H1 (cell line): ENCODE measurements around the gene SLC15A4. TPM values are rescaled to one million over a fixed set of nuclear protein-coding genes. Genes with fewer than 3 reads are reported as not detected.

Source experiments
- CBX5 ChIP-seq: fragments of 300-800, 300-1000 bp; sonication (generic); IDR thresholded peaks from 2 replicates; pipeline ENCODE4 v1.7.1; 2016; ENCODE audit warnings: antibody characterized with exemption, low read length, low read depth
- EZH2 ChIP-seq: fragments of 200-600 bp; sonication (generic); IDR thresholded peaks from 2 replicates; pipeline ENCODE4 v1.7.1; 2012; ENCODE audit warnings: low read depth, mild to moderate bottlenecking, moderate library complexity, low read length, inconsistent platforms; ENCODE audit not compliant: severe bottlenecking
- KDM5A ChIP-seq: fragments of 200-600 bp; IDR thresholded peaks from 2 replicates; pipeline ENCODE4 v1.7.1; 2012; ENCODE audit warnings: mild to moderate bottlenecking, low read length, inconsistent platforms, mixed read lengths
- RFX5 ChIP-seq: IDR thresholded peaks from 2 replicates; pipeline ENCODE4 v1.6.1; 2011; ENCODE audit warnings: low read depth, low read length, improper control_type of control experiment, borderline replicate concordance
- SIX5 ChIP-seq: IDR thresholded peaks from 2 replicates; pipeline ENCODE4 v1.6.1; 2011; ENCODE audit warnings: mild to moderate bottlenecking, low read depth, low read length
- SP2 ChIP-seq: IDR thresholded peaks from 2 replicates; pipeline ENCODE4 v1.6.1; 2012; ENCODE audit warnings: mild to moderate bottlenecking, low read length, inconsistent platforms
- polyA plus RNA-seq, 7 experiments: library from polyadenylated mRNA; depleted of rRNA in 3 of 7; stranded (reverse) in 5 of 7; unstranded in 2 of 7; fragments of >200 nt in 5 of 7; fragments of 200-250 nt in 2 of 7; gene quantifications; 1 replicate in 5 of 7; 2 replicates in 1 of 7; 4 replicates in 1 of 7; pipeline versions ENCODE4 v1.2.1 to v1.2.3, GENCODE V29; 2011 to 2013; ENCODE audit warnings: missing spikeins in 2 of 7, mixed read lengths in 2 of 7
- total RNA-seq: library from RNA; stranded (reverse); fragmentation: NEBNext Ultra II Directional; extraction: Animal tissue kit (Norgen Biotek cat#: 25700); gene quantifications from 2 replicates; pipeline ENCODE4 v1.2.1, GENCODE V29; 2021
- TF ChIP-seq, protein P1 (sequence below): fragments of 300-600 bp; sonication (generic); IDR thresholded peaks from 2 replicates; pipeline ENCODE4 v1.7.1; 2012; ENCODE audit warnings: low read length, moderate library complexity, mild to moderate bottlenecking, inconsistent platforms; ENCODE audit not compliant: insufficient replicate concordance
- TF ChIP-seq, protein P2 (sequence below): IDR thresholded peaks from 2 replicates; pipeline ENCODE4 v1.6.1; 2012; ENCODE audit warnings: inconsistent platforms
- TF ChIP-seq, protein P3 (sequence below): IDR thresholded peaks from 2 replicates; pipeline ENCODE4 v1.6.1; 2012; ENCODE audit warnings: inconsistent platforms

The SLC15A4 gene
- total and polyA plus RNA-seq, 2 of the 8 experiments (the other 6 are each of a cell fraction or from before 2014, with no cell fraction given): 22.7 to 26.6 TPM

DNA sequence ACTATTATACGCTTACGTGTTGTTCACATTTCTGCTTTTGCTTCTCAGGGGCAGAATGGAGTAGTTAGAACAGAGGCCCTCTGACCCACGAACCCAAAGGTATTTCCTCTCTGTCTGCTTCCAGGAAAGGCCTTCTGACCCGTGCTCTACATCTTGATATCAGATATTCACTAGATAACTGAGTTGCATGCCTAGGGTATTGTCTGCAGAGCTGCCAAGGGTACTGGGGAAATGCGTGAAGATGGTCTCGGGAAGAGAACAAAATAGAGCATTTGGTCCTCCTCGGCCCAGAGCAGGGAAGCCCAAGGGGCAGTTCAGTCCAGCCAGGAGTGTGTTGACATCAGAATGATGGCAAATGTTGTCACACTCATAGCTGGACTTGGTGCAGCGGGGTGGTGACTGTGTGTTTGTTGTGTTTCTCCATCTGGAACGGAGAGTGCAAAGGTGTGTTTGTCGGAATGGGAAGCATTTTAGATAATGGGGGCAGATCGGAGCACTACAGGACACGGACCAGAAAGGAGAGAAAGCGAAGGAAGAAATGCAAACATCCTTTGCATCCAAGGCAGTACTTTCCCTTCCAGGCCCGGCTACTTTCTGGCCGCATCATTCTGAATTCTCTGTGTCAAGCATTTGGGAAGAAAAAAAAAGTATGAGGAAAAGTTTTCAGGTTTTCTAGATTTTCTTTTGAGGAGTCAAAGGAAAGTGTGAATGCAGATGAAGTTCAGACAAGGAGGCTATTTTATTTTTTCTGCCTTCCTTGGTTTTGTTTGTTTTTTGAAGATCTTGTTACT, 37.7 kb upstream of the SLC15A4 start (continued):
- TF ChIP-seq, protein P1, sequence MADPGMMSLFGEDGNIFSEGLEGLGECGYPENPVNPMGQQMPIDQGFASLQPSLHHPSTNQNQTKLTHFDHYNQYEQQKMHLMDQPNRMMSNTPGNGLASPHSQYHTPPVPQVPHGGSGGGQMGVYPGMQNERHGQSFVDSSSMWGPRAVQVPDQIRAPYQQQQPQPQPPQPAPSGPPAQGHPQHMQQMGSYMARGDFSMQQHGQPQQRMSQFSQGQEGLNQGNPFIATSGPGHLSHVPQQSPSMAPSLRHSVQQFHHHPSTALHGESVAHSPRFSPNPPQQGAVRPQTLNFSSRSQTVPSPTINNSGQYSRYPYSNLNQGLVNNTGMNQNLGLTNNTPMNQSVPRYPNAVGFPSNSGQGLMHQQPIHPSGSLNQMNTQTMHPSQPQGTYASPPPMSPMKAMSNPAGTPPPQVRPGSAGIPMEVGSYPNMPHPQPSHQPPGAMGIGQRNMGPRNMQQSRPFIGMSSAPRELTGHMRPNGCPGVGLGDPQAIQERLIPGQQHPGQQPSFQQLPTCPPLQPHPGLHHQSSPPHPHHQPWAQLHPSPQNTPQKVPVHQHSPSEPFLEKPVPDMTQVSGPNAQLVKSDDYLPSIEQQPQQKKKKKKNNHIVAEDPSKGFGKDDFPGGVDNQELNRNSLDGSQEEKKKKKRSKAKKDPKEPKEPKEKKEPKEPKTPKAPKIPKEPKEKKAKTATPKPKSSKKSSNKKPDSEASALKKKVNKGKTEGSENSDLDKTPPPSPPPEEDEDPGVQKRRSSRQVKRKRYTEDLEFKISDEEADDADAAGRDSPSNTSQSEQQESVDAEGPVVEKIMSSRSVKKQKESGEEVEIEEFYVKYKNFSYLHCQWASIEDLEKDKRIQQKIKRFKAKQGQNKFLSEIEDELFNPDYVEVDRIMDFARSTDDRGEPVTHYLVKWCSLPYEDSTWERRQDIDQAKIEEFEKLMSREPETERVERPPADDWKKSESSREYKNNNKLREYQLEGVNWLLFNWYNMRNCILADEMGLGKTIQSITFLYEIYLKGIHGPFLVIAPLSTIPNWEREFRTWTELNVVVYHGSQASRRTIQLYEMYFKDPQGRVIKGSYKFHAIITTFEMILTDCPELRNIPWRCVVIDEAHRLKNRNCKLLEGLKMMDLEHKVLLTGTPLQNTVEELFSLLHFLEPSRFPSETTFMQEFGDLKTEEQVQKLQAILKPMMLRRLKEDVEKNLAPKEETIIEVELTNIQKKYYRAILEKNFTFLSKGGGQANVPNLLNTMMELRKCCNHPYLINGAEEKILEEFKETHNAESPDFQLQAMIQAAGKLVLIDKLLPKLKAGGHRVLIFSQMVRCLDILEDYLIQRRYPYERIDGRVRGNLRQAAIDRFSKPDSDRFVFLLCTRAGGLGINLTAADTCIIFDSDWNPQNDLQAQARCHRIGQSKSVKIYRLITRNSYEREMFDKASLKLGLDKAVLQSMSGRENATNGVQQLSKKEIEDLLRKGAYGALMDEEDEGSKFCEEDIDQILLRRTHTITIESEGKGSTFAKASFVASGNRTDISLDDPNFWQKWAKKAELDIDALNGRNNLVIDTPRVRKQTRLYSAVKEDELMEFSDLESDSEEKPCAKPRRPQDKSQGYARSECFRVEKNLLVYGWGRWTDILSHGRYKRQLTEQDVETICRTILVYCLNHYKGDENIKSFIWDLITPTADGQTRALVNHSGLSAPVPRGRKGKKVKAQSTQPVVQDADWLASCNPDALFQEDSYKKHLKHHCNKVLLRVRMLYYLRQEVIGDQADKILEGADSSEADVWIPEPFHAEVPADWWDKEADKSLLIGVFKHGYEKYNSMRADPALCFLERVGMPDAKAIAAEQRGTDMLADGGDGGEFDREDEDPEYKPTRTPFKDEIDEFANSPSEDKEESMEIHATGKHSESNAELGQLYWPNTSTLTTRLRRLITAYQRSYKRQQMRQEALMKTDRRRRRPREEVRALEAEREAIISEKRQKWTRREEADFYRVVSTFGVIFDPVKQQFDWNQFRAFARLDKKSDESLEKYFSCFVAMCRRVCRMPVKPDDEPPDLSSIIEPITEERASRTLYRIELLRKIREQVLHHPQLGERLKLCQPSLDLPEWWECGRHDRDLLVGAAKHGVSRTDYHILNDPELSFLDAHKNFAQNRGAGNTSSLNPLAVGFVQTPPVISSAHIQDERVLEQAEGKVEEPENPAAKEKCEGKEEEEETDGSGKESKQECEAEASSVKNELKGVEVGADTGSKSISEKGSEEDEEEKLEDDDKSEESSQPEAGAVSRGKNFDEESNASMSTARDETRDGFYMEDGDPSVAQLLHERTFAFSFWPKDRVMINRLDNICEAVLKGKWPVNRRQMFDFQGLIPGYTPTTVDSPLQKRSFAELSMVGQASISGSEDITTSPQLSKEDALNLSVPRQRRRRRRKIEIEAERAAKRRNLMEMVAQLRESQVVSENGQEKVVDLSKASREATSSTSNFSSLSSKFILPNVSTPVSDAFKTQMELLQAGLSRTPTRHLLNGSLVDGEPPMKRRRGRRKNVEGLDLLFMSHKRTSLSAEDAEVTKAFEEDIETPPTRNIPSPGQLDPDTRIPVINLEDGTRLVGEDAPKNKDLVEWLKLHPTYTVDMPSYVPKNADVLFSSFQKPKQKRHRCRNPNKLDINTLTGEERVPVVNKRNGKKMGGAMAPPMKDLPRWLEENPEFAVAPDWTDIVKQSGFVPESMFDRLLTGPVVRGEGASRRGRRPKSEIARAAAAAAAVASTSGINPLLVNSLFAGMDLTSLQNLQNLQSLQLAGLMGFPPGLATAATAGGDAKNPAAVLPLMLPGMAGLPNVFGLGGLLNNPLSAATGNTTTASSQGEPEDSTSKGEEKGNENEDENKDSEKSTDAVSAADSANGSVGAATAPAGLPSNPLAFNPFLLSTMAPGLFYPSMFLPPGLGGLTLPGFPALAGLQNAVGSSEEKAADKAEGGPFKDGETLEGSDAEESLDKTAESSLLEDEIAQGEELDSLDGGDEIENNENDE: no peak
- TF ChIP-seq EZH2 (no peak), CBX5 (no peak), RFX5 (no peak), KDM5A (no peak), SIX5 (no peak), SP2 (no peak)
- TF ChIP-seq, protein P2, sequence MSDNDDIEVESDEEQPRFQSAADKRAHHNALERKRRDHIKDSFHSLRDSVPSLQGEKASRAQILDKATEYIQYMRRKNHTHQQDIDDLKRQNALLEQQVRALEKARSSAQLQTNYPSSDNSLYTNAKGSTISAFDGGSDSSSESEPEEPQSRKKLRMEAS: no peak
- TF ChIP-seq, protein P3, sequence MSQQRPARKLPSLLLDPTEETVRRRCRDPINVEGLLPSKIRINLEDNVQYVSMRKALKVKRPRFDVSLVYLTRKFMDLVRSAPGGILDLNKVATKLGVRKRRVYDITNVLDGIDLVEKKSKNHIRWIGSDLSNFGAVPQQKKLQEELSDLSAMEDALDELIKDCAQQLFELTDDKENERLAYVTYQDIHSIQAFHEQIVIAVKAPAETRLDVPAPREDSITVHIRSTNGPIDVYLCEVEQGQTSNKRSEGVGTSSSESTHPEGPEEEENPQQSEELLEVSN: no peak
